K562 (cell line): ENCODE measurements around the gene BRSK1. TPM values are rescaled to one million over a fixed set of nuclear protein-coding genes. Genes with fewer than 3 reads are reported as not detected.
A peak's percentile ranks its signal among the peaks of the same experiment; 100 is the strongest.

ENCODE experiments used
- ATAC-seq: fragments of 200-7000 bp; cut with Tn5 transposase; 3 replicates; pipeline ENCODE4 v1.9.1; 2020; ENCODE audit warnings: moderate library complexity
- BruUV-seq: library from RNA; stranded (reverse); fragments of 400-500 nt; replicated peaks from 2 replicates; lab custom pipeline; 2021; lab: Mats Ljungman, UMichigan
- CTCF ChIA-PET: fragments of 300-600 bp; formaldehyde crosslinking; extraction: SDS; loops from one replicate; lab custom pipeline; 2021; ENCODE audit warnings: low intra/inter-chr PET ratio; lab: Yijun Ruan, JAX
- POLR2A ChIA-PET: fragments of 300-600, 350-650 bp; sonication (Branson Sonifier 250); formaldehyde crosslinking; extraction: SDS; loops from one replicate; lab custom pipeline; 2021; ENCODE audit warnings: antibody characterized with exemption, inconsistent platforms; lab: Yijun Ruan, JAX
- DNase-seq, 4 experiments: peaks; one replicate each; pipeline versions ENCODE4 v3.0.0 to v3.0.0-alpha.2; 2011 to 2018; ENCODE audit warnings: low spot score in 3 of 4, mixed read lengths in 3 of 4; ENCODE audit errors: extremely low read depth in 1 of 4
- FAIRE-seq: peaks from 2 replicates; lab custom pipeline; 2011; peaks lifted over from hg19 to GRCh38; lab: Jason Lieb, UNC
- H2AFZ ChIP-seq: 2 replicates; pipeline ENCODE4 v1.6.0; 2011; ENCODE audit warnings: low read depth, low read length, control low read depth, inconsistent platforms
- H3K27ac ChIP-seq: fragments of 200-600 bp; 3 replicates; pipeline ENCODE4 v1.8.0; 2011; ENCODE audit warnings: low read depth, mild to moderate bottlenecking, control low read depth, inconsistent platforms, low read length, moderate library complexity, mixed read lengths; ENCODE audit errors: extremely low read depth
- H3K27me3 ChIP-seq, 2 experiments: fragments of 300-600 bp in 1 of 2; 2 replicates in 1 of 2; 3 replicates in 1 of 2; pipeline versions ENCODE4 v1.6.0 to v1.8.0; 2011; ENCODE audit warnings: inconsistent platforms in 2 of 2, low read length in 2 of 2, mild to moderate bottlenecking in 1 of 2, mixed read lengths in 1 of 2, moderate library complexity in 1 of 2; ENCODE audit not compliant: control insufficient read depth in 2 of 2, insufficient read depth in 2 of 2
- H3K36me3 ChIP-seq: fragments of 300-600 bp; 3 replicates; pipeline ENCODE4 v1.8.0; 2011; ENCODE audit warnings: mild to moderate bottlenecking, low read length, inconsistent platforms; ENCODE audit not compliant: control insufficient read depth, insufficient read depth
- H3K4me1 ChIP-seq, 2 experiments: fragments of 200-600 bp in 1 of 2; replicated peaks in 1 of 2; 2 replicates in 1 of 2; 3 replicates in 1 of 2; pipeline versions ENCODE4 v1.5.1 to v1.8.0; 2011; ENCODE audit warnings: inconsistent platforms in 2 of 2, low read length in 2 of 2, mild to moderate bottlenecking in 1 of 2, mixed read lengths in 1 of 2, moderate library complexity in 1 of 2; ENCODE audit not compliant: control insufficient read depth in 2 of 2, insufficient read depth in 2 of 2
- H3K4me2 ChIP-seq: 2 replicates; pipeline ENCODE4 v1.6.1; 2011; ENCODE audit warnings: low read length, control low read depth, inconsistent platforms, mixed read lengths; ENCODE audit not compliant: insufficient read depth
- H3K4me3 ChIP-seq: fragments of 200-600 bp; sonication (generic), shearing (Covaris generic); 2 replicates; pipeline ENCODE4 v1.5.1; 2016; ENCODE audit warnings: control low read depth, inconsistent platforms
- H3K79me2 ChIP-seq: fragments of 200-600 bp; 3 replicates; pipeline ENCODE4 v1.8.0; 2011; ENCODE audit warnings: low read length, inconsistent platforms; ENCODE audit not compliant: control insufficient read depth, insufficient read depth
- H3K9ac ChIP-seq, 2 experiments: 2 replicates each; pipeline versions ENCODE4 v1.6.0 to v1.6.1; 2011; ENCODE audit warnings: low read depth in 2 of 2, low read length in 2 of 2, control low read depth in 1 of 2, inconsistent platforms in 1 of 2, mild to moderate bottlenecking in 1 of 2, mixed read lengths in 1 of 2; ENCODE audit not compliant: insufficient read depth in 1 of 2
- H3K9me1 ChIP-seq: one replicate; pipeline ENCODE4 v1.6.0; 2011; ENCODE audit warnings: inconsistent platforms, mild to moderate bottlenecking, low read length, moderate library complexity; ENCODE audit not compliant: control insufficient read depth, insufficient read depth
- H3K9me3 ChIP-seq: replicated peaks from 2 replicates; pipeline ENCODE4 v1.5.1; 2011; ENCODE audit warnings: low read depth, low read length, inconsistent platforms; ENCODE audit not compliant: control insufficient read depth, insufficient read depth
- H4K20me1 ChIP-seq: replicated peaks from 2 replicates; pipeline ENCODE4 v1.6.1; 2011; ENCODE audit warnings: low read length, inconsistent platforms, mixed read lengths; ENCODE audit not compliant: control insufficient read depth, insufficient read depth
- BCOR ChIP-seq: fragments of 450-650 bp; IDR thresholded peaks from 2 replicates; pipeline ENCODE4 v1.6.1; 2016
- GTF2F1 ChIP-seq: IDR thresholded peaks from 2 replicates; pipeline ENCODE4 v1.6.1; 2011; ENCODE audit warnings: low read depth, low read length, improper control_type of control experiment
- KDM1A ChIP-seq, 2 experiments: fragments of 450-650 bp; IDR thresholded peaks; 2 replicates each; pipeline ENCODE4 v1.6.1; 2016; ENCODE audit warnings: mild to moderate bottlenecking in 2 of 2
- POLR2H ChIP-seq: IDR thresholded peaks from 2 replicates; pipeline ENCODE4 v1.6.1; 2016; ENCODE audit warnings: missing genetic modification characterization, low read depth, mild to moderate bottlenecking, control low read depth, missing compliant biosample characterization, moderate library complexity
- RBM25 ChIP-seq: fragments of 200-400 bp; formaldehyde crosslinking; IDR thresholded peaks from 2 replicates; pipeline ENCODE4 v1.6.1; 2018; ENCODE audit warnings: low read length, low read depth, moderate library complexity; ENCODE audit not compliant: severe bottlenecking
- SMARCA4 ChIP-seq: fragments of 450-650 bp; IDR thresholded peaks from 2 replicates; pipeline ENCODE4 v1.6.1; 2016
- TEAD1 ChIP-seq, 2 experiments: fragments of 450-650 bp in 1 of 2; sonication (generic) in 1 of 2; formaldehyde crosslinking; IDR thresholded peaks; 2 replicates each; pipeline versions ENCODE4 v1.4.0 to v1.8.0; 2020 to 2022; ENCODE audit warnings: mild to moderate bottlenecking in 2 of 2, missing genetic modification reagents in 1 of 2
- ZNF133 ChIP-seq: fragments of 250-450 bp; sonication (Bioruptor Pico); IDR thresholded peaks from 2 replicates; pipeline ENCODE4 v1.4.0; 2020; ENCODE audit warnings: mild to moderate bottlenecking
- ZNF24 ChIP-seq: fragments of 450-650 bp; IDR thresholded peaks from 2 replicates; pipeline ENCODE4 v1.6.1; 2016
- WGBS: fragments of 100-300 bp; shearing (Covaris generic); methylation state at CpG from one replicate; pipeline ENCODE4 v1.1.6; 2016; ENCODE audit warnings: low coverage, mixed read lengths; ENCODE audit not compliant: insufficient coverage; ENCODE audit errors: missing lambda C conversion rate; 5-methylcytosine and 5-hydroxymethylcytosine counted together
- in situ Hi-C: fragments of 300-500 bp; cut with MboI; formaldehyde crosslinking; loops from 4 replicates; pipeline ENCODE4 v1.15.0; 2018; ENCODE audit warnings: inconsistent platforms, mixed read lengths
- intact Hi-C: fragments of 100-400 bp; cut with micrococcal nuclease; formaldehyde crosslinking; loops from 2 replicates; pipeline ENCODE4 v1.14.2; 2022
- polyA plus RNA-seq, 8 experiments: library from polyadenylated mRNA; depleted of rRNA in 4 of 8; stranded (reverse) in 5 of 8; unstranded in 3 of 8; fragments of >200 nt; fragmentation: Nextera tagmentation in 2 of 8; fragmentation: Illumina TruSeq in 1 of 8; extraction: Ambion mirVana in 2 of 8; extraction: Trizol in 1 of 8; gene quantifications; 2 replicates each; pipeline versions ENCODE4 v1.2.1 to v1.2.3, GENCODE V29; 2011 to 2014; ENCODE audit warnings: inconsistent platforms in 1 of 8, missing spikeins in 1 of 8
- total RNA-seq, 7 experiments: library from RNA; depleted of rRNA in 6 of 7; stranded (reverse); fragments of >200 nt in 6 of 7; fragmentation: Illumina TruSeq in 2 of 7; extraction: Trizol in 2 of 7; gene quantifications; 2 replicates each; pipeline versions ENCODE4 v1.2.1 to v1.2.3, GENCODE V29; 2011 to 2021; ENCODE audit warnings: low replicate concordance in 1 of 7
- TF ChIP-seq, protein P1 (sequence below): sonication (generic); formaldehyde crosslinking; IDR thresholded peaks from 2 replicates; pipeline ENCODE4 v1.8.1; 2023; ENCODE audit warnings: mild to moderate bottlenecking, missing genetic modification reagents
- TF ChIP-seq, protein P2 (sequence below): sonication (generic); formaldehyde crosslinking; IDR thresholded peaks from 2 replicates; pipeline ENCODE4 v1.9.0; 2022; ENCODE audit warnings: mild to moderate bottlenecking, missing genetic modification reagents
- TF ChIP-seq, protein P3 (sequence below), 2 experiments: fragments of 450-650 bp; IDR thresholded peaks; 2 replicates each; pipeline ENCODE4 v1.6.1; 2016; ENCODE audit warnings: mild to moderate bottlenecking in 2 of 2, borderline replicate concordance in 1 of 2, low read depth in 1 of 2, moderate library complexity in 1 of 2

The BRSK1 gene
- total and polyA plus RNA-seq, 9 of the 15 experiments (the other 6 are each of a cell fraction or from before 2014, with no cell fraction given), result 1.7 to 9.3 (median 3.8) TPM; not detected in 2

DNA sequence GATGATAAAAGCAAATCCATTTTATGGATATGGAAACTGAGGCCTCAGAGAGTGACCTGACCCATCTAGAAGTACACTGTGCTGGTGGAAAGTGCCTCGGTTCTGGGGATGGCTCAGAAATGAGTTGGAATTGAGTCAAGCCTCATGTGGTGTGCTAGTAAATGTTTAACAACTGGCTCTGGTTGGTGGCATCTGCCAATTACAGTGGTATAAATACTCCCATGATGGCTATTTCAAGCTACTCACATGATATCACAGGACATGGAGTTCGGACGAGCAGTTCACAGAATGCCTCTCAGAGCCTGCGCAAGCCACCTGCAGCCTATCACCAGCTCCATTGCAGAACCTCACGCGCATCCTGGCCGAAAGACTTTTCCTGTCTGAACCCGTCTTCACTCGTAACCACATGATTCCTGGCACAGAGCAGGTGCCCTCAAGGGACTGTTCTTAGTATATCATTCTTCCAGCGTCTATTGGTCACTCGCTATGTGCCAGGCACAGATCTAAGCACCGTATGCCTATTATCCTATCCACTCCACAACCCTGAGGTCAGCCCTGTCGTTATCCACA, 32.2 kb downstream of the BRSK1 start:
- BruUV-seq, result no TSS peak
- no peak for FAIRE-seq
- WGBS, result 70% methylated on average over 13 of the region's 13 CpGs
- TF ChIP-seq, protein P1, sequence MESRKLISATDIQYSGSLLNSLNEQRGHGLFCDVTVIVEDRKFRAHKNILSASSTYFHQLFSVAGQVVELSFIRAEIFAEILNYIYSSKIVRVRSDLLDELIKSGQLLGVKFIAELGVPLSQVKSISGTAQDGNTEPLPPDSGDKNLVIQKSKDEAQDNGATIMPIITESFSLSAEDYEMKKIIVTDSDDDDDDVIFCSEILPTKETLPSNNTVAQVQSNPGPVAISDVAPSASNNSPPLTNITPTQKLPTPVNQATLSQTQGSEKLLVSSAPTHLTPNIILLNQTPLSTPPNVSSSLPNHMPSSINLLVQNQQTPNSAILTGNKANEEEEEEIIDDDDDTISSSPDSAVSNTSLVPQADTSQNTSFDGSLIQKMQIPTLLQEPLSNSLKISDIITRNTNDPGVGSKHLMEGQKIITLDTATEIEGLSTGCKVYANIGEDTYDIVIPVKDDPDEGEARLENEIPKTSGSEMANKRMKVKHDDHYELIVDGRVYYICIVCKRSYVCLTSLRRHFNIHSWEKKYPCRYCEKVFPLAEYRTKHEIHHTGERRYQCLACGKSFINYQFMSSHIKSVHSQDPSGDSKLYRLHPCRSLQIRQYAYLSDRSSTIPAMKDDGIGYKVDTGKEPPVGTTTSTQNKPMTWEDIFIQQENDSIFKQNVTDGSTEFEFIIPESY, result no peak
- TF ChIP-seq POLR2H (tag) (no peak), KDM1A (IDR thresholded peaks at IDR 0.05) (0 out of 4 replicates have a peak, but pooled peaks of 1 of the 2 experiments have one; percentile 12), ZNF24 (no peak), GTF2F1 (no peak), SMARCA4 (no peak), RBM25 (peak; percentile 40), TEAD1 (CRISPR knock-in tag; IDR thresholded peaks at IDR 0.05) (no peak), ZNF133 (CRISPR knock-in tag) (no peak), BCOR (peak; percentile 62)
- TF ChIP-seq, protein P2, sequence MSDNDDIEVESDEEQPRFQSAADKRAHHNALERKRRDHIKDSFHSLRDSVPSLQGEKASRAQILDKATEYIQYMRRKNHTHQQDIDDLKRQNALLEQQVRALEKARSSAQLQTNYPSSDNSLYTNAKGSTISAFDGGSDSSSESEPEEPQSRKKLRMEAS, result no peak
- TF ChIP-seq, protein P3, sequence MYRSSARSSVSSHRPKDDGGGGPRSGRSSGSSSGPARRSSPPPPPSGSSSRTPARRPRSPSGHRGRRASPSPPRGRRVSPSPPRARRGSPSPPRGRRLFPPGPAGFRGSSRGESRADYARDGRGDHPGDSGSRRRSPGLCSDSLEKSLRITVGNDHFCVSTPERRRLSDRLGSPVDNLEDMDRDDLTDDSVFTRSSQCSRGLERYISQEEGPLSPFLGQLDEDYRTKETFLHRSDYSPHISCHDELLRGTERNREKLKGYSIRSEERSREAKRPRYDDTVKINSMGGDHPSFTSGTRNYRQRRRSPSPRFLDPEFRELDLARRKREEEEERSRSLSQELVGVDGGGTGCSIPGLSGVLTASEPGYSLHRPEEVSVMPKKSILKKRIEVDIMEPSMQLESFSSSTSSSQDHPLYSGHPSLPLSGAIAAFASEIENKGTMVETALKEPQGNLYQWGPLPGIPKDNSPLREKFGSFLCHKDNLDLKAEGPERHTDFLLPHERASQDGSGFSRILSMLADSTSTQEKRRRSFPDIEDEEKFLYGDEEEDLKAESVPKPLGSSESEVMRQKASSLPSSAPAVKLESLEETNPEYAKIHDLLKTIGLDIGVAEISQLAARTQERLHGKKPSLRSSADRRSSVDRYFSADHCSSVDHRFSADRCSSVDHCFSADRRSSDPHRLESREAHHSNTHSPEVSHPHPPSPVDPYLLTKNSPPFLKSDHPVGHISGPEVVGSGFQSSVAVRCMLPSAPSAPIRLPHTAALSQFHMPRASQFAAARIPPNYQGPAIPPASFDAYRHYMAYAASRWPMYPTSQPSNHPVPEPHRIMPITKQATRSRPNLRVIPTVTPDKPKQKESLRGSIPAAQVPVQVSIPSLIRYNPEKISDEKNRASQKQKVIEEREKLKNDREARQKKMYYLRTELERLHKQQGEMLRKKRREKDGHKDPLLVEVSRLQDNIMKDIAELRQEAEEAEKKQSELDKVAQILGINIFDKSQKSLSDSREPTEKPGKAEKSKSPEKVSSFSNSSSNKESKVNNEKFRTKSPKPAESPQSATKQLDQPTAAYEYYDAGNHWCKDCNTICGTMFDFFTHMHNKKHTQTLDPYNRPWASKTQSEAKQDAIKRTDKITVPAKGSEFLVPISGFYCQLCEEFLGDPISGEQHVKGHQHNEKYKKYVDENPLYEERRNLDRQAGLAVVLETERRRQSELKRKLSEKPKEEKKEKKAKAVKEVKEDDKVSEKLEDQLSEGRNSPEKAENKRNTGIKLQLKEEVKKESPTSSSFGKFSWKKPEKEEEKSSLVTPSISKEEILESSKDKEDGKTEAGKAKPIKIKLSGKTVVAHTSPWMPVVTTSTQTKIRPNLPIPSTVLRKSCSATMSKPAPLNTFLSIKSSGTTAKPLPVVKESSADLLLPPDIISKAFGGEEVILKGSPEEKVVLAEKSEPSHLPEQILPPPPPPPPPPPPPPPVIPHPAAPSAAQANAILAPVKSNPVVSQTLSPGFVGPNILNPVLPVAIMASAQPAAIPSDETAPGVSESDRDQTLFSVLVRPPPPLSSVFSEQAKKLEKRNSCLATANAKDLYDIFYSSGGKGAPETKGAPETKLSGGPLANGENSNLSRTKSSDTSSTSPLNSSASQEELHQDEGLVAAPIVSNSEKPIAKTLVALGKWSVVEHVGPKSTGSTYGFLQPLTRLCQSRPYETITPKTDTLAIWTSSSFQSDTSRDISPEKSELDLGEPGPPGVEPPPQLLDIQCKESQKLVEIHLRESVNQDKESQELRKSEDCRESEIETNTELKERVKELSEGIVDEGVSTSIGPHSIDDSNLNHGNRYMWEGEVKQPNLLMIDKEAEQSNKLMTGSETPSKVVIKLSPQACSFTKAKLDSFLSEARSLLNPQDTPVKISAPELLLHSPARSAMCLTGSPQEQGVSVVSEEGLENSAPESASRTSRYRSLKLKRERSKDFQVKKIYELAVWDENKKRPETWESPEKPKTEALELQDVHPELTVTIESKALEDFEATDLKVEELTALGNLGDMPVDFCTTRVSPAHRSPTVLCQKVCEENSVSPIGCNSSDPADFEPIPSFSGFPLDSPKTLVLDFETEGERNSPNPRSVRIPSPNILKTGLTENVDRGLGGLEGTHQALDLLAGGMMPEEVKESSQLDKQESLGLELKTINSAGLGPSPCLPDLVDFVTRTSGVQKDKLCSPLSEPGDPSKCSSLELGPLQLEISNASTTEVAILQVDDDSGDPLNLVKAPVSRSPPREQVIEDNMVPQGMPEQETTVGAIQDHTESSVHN (IDR thresholded peaks at IDR 0.05; ENCODE audit: borderline replicate concordance in 1 of 2, low read depth in 1 of 2), result no peak

More for the DNA sequence above, 32.2 kb downstream of the BRSK1 start:
- DNase-seq (no peak), ATAC-seq (no peak)
- Histone ChIP-seq H3K4me3 (no peak overlapping the region), H3K4me2 (no peak overlapping the region), H2AFZ (no peak overlapping the region), H3K9me3 (no peaks in the 10 kb centered on the region), H3K27ac (no peak overlapping the region), H4K20me1 (no peaks in the 10 kb centered on the region), H3K79me2 (no peaks in the 10 kb centered on the region), H3K27me3 (no peaks in the 10 kb centered on the region), H3K9ac (no peak overlapping the region), H3K4me1 (peaks cover 9 to 44% of the 10 kb centered on the region in 2 experiments; a peak in 4 of 5 replicates), H3K9me1 (no peaks in the 10 kb centered on the region), H3K36me3 (no peaks in the 10 kb centered on the region)
- ChIA-PET POLR2A (interaction anchor here (0.5 to 3.0 kb wide), 3 partner anchors 23 to 126 kb away, joined by 3 to 7 read pairs (median 3); partner anchors contain the start of gene PPP6R1), CTCF (no interaction called here)
- in situ Hi-C loops, result no loop called here
- intact Hi-C loops, result no loop called here
